HFFc6 (cell line): Measurements from ENCODE around the gene KATNAL1. TPM values are rescaled to one million over a fixed set of nuclear protein-coding genes. Genes with fewer than 3 reads are reported as not detected.

Experiments used
- DNase-seq: peaks from one replicate; pipeline ENCODE4 v3.0.0-alpha.2; 2018
- H3K27ac Mint-ChIP-seq: 2 replicates; pipeline ENCODE4 v1.8.0; 2020; ENCODE audit warnings: mild to moderate bottlenecking, mixed read lengths
- H3K27me3 Mint-ChIP-seq: 2 replicates; pipeline ENCODE4 v1.8.0; 2021; ENCODE audit warnings: mild to moderate bottlenecking, moderate library complexity, mixed read lengths; ENCODE audit not compliant: insufficient read depth
- H3K36me3 Mint-ChIP-seq: 2 replicates; pipeline ENCODE4 v1.8.0; 2021; ENCODE audit warnings: low read depth, mixed read lengths
- H3K4me1 Mint-ChIP-seq: 2 replicates; pipeline ENCODE4 v1.8.0; 2020; ENCODE audit warnings: low read depth, mixed read lengths
- H3K4me3 Mint-ChIP-seq: 2 replicates; pipeline ENCODE4 v1.8.0; 2020; ENCODE audit warnings: mild to moderate bottlenecking, moderate library complexity, mixed read lengths
- H3K9me3 Mint-ChIP-seq: 2 replicates; pipeline ENCODE4 v1.8.0; 2020; ENCODE audit warnings: mild to moderate bottlenecking, mixed read lengths
- total RNA-seq, 6 experiments: library from RNA; stranded (reverse); fragmentation: NEBNext Ultra II Directional; extraction: Animal tissue kit (Norgen Biotek cat#: 25700); gene quantifications; 2 replicates in 1 of 6; 3 replicates in 5 of 6; pipeline ENCODE4 v1.2.3, GENCODE V29; 2021
- TF ChIP-seq, protein P1 (sequence below): fragments of 200-600 bp; sonication (generic); IDR thresholded peaks from 2 replicates; pipeline ENCODE4 v1.5.0; 2021; ENCODE audit warnings: antibody characterized with exemption, mild to moderate bottlenecking

KATNAL1 gene
- total RNA-seq, 6 experiments from 2014 or later: 48.2 to 71.4 (median 61.2) TPM

- H3K36me3 Mint-ChIP-seq: no peaks in the 10 kb centered on the region
- peak overlapping the region; percentile 82 for H3K27ac Mint-ChIP-seq
- H3K4me1 Mint-ChIP-seq: peaks cover 13% of the 10 kb centered on the region
- peak; percentile 25 for DNase-seq
- no peaks in the 10 kb centered on the region for H3K9me3 Mint-ChIP-seq
- peak overlapping the region; percentile 79 for H3K4me3 Mint-ChIP-seq
- peaks cover 6% of the 10 kb centered on the region for H3K27me3 Mint-ChIP-seq
- TF ChIP-seq, protein P1, sequence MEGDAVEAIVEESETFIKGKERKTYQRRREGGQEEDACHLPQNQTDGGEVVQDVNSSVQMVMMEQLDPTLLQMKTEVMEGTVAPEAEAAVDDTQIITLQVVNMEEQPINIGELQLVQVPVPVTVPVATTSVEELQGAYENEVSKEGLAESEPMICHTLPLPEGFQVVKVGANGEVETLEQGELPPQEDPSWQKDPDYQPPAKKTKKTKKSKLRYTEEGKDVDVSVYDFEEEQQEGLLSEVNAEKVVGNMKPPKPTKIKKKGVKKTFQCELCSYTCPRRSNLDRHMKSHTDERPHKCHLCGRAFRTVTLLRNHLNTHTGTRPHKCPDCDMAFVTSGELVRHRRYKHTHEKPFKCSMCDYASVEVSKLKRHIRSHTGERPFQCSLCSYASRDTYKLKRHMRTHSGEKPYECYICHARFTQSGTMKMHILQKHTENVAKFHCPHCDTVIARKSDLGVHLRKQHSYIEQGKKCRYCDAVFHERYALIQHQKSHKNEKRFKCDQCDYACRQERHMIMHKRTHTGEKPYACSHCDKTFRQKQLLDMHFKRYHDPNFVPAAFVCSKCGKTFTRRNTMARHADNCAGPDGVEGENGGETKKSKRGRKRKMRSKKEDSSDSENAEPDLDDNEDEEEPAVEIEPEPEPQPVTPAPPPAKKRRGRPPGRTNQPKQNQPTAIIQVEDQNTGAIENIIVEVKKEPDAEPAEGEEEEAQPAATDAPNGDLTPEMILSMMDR: no peak
Observed at GRCh38 chr13:30172593-30173302, 134.6 kb downstream of the KATNAL1 start.

GRCh38 chr13:30170569-30170968, 136.8 kb downstream of the KATNAL1 start:
- H3K36me3 Mint-ChIP-seq: no peaks in the 10 kb centered on the region
- TF ChIP-seq, protein P1: no peak
- H3K27ac Mint-ChIP-seq: no peak overlapping the region
- no peak overlapping the region for H3K4me3 Mint-ChIP-seq
- DNase-seq: no peak
- peaks cover 13% of the 10 kb centered on the region for H3K4me1 Mint-ChIP-seq
- peaks cover 7% of the 10 kb centered on the region for H3K27me3 Mint-ChIP-seq
- H3K9me3 Mint-ChIP-seq: no peaks in the 10 kb centered on the region

DNA sequence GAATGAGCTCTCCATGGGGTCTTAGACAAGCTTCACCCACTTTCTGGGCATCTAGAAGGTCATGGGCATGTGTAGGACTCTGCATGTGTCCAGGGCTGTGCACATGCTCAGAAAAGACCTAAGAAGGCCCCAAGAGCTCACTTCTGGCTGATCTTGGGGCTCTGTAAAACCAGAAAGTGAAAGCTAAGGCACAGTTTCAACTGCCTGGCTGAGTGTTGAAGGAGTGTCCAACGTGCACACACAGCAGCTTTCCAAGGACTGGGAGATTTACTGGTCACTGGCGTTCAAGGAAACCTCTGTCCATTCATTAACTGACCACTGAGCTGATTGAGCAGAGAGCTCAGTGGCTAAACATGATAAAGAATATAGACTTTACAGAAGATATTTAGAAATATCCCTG, 137.9 kb downstream of the KATNAL1 start:
- H3K36me3 Mint-ChIP-seq: no peaks in the 10 kb centered on the region
- H3K27ac Mint-ChIP-seq: no peak overlapping the region
- no peaks in the 10 kb centered on the region for H3K9me3 Mint-ChIP-seq
- no peak for DNase-seq
- TF ChIP-seq, protein P1: no peak
- peaks cover 9% of the 10 kb centered on the region for H3K27me3 Mint-ChIP-seq
- no peak overlapping the region for H3K4me3 Mint-ChIP-seq
- peaks cover 13% of the 10 kb centered on the region for H3K4me1 Mint-ChIP-seq

DNA sequence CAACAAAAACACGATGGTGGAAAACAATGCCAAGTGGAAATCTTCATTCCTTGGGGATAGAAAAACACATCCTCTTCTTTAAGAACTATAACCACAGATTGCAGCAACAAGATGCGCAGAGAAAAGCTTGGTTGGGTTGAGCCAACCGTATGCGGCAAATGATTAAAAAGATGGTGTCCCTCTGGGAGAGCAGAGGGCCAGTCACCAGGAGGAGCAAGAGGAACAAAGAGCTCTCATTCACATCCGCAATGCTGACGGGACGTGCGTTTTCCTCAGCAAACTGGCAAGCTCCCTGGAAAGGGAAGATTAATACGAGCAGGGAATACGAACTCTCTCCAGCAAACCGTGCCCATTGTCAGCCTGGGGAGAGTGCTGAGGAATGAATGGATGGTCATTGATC, 141.6 kb downstream of the KATNAL1 start:
- no peaks in the 10 kb centered on the region for H3K4me1 Mint-ChIP-seq
- H3K27me3 Mint-ChIP-seq: peaks cover 7% of the 10 kb centered on the region
- no peak overlapping the region for H3K4me3 Mint-ChIP-seq
- H3K27ac Mint-ChIP-seq: no peak overlapping the region
- peaks cover 4% of the 10 kb centered on the region; the same call in 1 of the 2 replicates for H3K36me3 Mint-ChIP-seq
- DNase-seq: no peak
- no peaks in the 10 kb centered on the region for H3K9me3 Mint-ChIP-seq
- TF ChIP-seq, protein P1: no peak

DNA sequence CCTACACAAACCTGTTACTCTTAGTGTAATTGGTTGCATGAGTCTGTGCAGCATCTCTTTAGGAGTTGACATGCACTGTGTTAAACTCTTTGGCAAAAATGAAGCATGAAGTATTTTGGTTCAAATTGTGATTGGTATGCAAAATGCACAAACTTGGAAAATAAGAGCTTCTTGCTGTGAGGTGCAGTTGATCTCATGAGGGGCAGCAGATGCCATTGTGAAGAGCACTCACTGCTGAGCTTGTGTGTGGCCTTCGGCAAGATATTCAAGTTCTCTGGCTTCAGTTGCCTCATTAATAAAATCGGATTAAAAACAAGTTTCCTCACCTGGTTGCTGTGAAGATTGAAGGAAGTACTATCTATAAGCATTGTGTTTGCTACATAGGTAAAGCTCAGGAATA, 142.3 kb downstream of the KATNAL1 start:
- H3K4me1 Mint-ChIP-seq: peaks cover 5% of the 10 kb centered on the region
- no peaks in the 10 kb centered on the region for H3K9me3 Mint-ChIP-seq
- DNase-seq: no peak
- H3K36me3 Mint-ChIP-seq: peaks cover 4% of the 10 kb centered on the region; the same call in 1 of the 2 replicates
- TF ChIP-seq, protein P1: no peak
- no peak overlapping the region for H3K4me3 Mint-ChIP-seq
- H3K27me3 Mint-ChIP-seq: peaks cover 7% of the 10 kb centered on the region
- no peak overlapping the region for H3K27ac Mint-ChIP-seq
